PC-3 (cell line): Measurements from ENCODE around the gene DTNB.

Experiments
- EZH2 ChIP-seq: fragments of 300-600 bp; sonication (generic); IDR thresholded peaks from one replicate; pipeline ENCODE4 v1.6.1; 2017; ENCODE audit warnings: antibody characterized with exemption, mild to moderate bottlenecking, low read length; ENCODE audit not compliant: unreplicated experiment
- EZH2phosphoT487 ChIP-seq: fragments of 300-600 bp; sonication (generic); IDR thresholded peaks from 2 replicates; pipeline ENCODE4 v1.6.1; 2018; ENCODE audit warnings: mild to moderate bottlenecking, antibody characterized with exemption, low read length, borderline replicate concordance
- TF ChIP-seq, protein P1 (sequence below): fragments of 300-600 bp; sonication (generic); conservative IDR thresholded peaks from 2 replicates; pipeline ENCODE4 v1.5.1; 2017; ENCODE audit warnings: antibody characterized with exemption, low read depth, mild to moderate bottlenecking, low read length

DNA sequence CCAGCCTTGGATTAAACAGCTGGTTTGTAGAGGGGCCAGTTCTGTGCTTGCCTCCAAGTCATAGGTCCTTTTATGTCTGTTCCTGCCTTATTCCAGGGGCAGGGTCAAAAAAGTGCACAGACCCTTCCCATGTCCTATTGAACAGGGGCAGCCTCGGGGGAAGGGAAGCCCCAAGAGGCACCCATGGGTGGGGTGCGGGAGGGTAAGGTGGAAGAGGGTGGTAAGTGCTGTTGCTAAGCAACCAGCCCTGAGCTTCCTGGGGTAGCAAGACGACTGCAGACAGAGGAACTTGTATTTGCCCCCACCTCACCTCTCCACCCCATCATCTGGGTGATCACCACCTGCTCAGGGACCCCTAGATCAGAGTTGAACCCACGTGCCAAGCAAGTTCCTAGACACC lies 339.4 kb downstream of the DTNB start:
- no peak for TF ChIP-seq EZH2
- TF ChIP-seq, protein P1, sequence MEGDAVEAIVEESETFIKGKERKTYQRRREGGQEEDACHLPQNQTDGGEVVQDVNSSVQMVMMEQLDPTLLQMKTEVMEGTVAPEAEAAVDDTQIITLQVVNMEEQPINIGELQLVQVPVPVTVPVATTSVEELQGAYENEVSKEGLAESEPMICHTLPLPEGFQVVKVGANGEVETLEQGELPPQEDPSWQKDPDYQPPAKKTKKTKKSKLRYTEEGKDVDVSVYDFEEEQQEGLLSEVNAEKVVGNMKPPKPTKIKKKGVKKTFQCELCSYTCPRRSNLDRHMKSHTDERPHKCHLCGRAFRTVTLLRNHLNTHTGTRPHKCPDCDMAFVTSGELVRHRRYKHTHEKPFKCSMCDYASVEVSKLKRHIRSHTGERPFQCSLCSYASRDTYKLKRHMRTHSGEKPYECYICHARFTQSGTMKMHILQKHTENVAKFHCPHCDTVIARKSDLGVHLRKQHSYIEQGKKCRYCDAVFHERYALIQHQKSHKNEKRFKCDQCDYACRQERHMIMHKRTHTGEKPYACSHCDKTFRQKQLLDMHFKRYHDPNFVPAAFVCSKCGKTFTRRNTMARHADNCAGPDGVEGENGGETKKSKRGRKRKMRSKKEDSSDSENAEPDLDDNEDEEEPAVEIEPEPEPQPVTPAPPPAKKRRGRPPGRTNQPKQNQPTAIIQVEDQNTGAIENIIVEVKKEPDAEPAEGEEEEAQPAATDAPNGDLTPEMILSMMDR = no peak
- no peak for TF ChIP-seq EZH2phosphoT487
